ENCODE data around the gene EPB41. TPM values are rescaled to one million over a fixed set of nuclear protein-coding genes. Genes with fewer than 3 reads are reported as not detected.

Gene EPB41
- total and polyA plus RNA-seq, 4 donors = 10.7 to 189 (median 38.1) TPM

- Histone ChIP-seq H3K9ac (ENCODE audit: low read depth in 1 of 2, low read length in 2 of 2) (no peak overlapping the region), H3K36me3 (ENCODE audit: control insufficient read depth in 4 of 4, insufficient read depth in 3 of 4, low read depth in 1 of 4, low read length in 3 of 4) (peaks cover 2 to 5% (median 3%) of the 10 kb centered on the region in 4 donors), H3K9me3 (ENCODE audit: control insufficient read depth in 4 of 4, low read length in 3 of 4) (no peaks in the 10 kb centered on the region), H3K27ac (ENCODE audit: low read depth in 1 of 2, low read length in 2 of 2) (no peak overlapping the region), H3K27me3 (ENCODE audit: control insufficient read depth in 4 of 4, insufficient read depth in 4 of 4, low read length in 3 of 4) (no peaks in the 10 kb centered on the region), H3K4me1 (ENCODE audit: control insufficient read depth in 4 of 4, insufficient read depth in 4 of 4, low read length in 3 of 4) (peaks cover 16 to 30% (median 23%) of the 10 kb centered on the region in 4 donors), H3K4me3 (ENCODE audit: low read depth in 1 of 3, low read length in 3 of 3) (peak overlapping the region in 1 of 3 donors; percentile 68)
- TF ChIP-seq RAD21 (IDR thresholded peaks at IDR 0.05) = peak in 1 of 2 donors; percentile 52
- no peak for TF ChIP-seq YY1 (IDR thresholded peaks at IDR 0.05)
- no peak for TF ChIP-seq GABPA (IDR thresholded peaks at IDR 0.05 in 1 of 2, conservative IDR thresholded peaks at IDR 0.05 in 1 of 2)
- TF ChIP-seq CTCF (IDR thresholded peaks at IDR 0.05; ENCODE audit: low read depth, low read length, missing input control) = peak; percentile 39
- peak; percentile 74 for DNase-seq (ENCODE audit: low spot score)
- 66% methylated on average over 42 of the region's 42 CpGs for WGBS
These were observed 206.6 kb downstream of the EPB41 start for GRCh38 chr1:29120947-29121485.

- Histone ChIP-seq H3K36me3 (ENCODE audit: control insufficient read depth in 4 of 4, insufficient read depth in 3 of 4, low read depth in 1 of 4, low read length in 3 of 4) (peaks cover 2 to 5% (median 3%) of the 10 kb centered on the region in 4 donors), H3K27me3 (ENCODE audit: control insufficient read depth in 4 of 4, insufficient read depth in 4 of 4, low read length in 3 of 4) (no peaks in the 10 kb centered on the region), H3K9ac (ENCODE audit: low read depth in 1 of 2, low read length in 2 of 2) (no peak overlapping the region), H3K9me3 (ENCODE audit: control insufficient read depth in 4 of 4, low read length in 3 of 4) (no peaks in the 10 kb centered on the region), H3K27ac (ENCODE audit: low read depth in 1 of 2, low read length in 2 of 2) (no peak overlapping the region), H3K4me3 (ENCODE audit: low read depth in 1 of 3, low read length in 3 of 3) (peak overlapping the region in 1 of 3 donors; percentile 68), H3K4me1 (ENCODE audit: control insufficient read depth in 4 of 4, insufficient read depth in 4 of 4, low read length in 3 of 4) (peaks cover 16 to 30% (median 23%) of the 10 kb centered on the region in 4 donors)
- 22% methylated on average over 59 of the region's 59 CpGs for WGBS
- no peak for TF ChIP-seq SP1 (IDR thresholded peaks at IDR 0.05)
- TF ChIP-seq FOXA2 (IDR thresholded peaks at IDR 0.05) = no peak
- TF ChIP-seq EGR1 (IDR thresholded peaks at IDR 0.05; ENCODE audit: low read depth in 2 of 2) = no peak
- TF ChIP-seq HNF4A (conservative IDR thresholded peaks at IDR 0.05) = no peak
- DNase-seq (ENCODE audit: low spot score) = no peak
These were observed 207.2 kb downstream of the EPB41 start for GRCh38 chr1:29121516-29121935.

GRCh38 chr1:29121936-29122681, 207.7 kb downstream of the EPB41 start:
- no peak for DNase-seq (ENCODE audit: low spot score)
- WGBS = 4% methylated on average over 81 of the region's 81 CpGs
- no peaks in the 10 kb centered on the region for H3K9me3 ChIP-seq (ENCODE audit: control insufficient read depth in 4 of 4, low read length in 3 of 4)
- peaks cover 14 to 28% (median 22%) of the 10 kb centered on the region in 4 donors for H3K4me1 ChIP-seq (ENCODE audit: control insufficient read depth in 4 of 4, insufficient read depth in 4 of 4, low read length in 3 of 4)
- no peak overlapping the region for H3K9ac ChIP-seq (ENCODE audit: low read depth in 1 of 2, low read length in 2 of 2)
- peak overlapping the region; percentile 45 to 66 for H3K27ac ChIP-seq (ENCODE audit: low read depth in 1 of 2, low read length in 2 of 2)
- TF ChIP-seq GABPA (IDR thresholded peaks at IDR 0.05 in 1 of 2, conservative IDR thresholded peaks at IDR 0.05 in 1 of 2) = no peak
- no peak for TF ChIP-seq HNF4G (IDR thresholded peaks at IDR 0.05)
- TF ChIP-seq NR2F2 (IDR thresholded peaks at IDR 0.05) = no peak
- no peak for TF ChIP-seq JUND (IDR thresholded peaks at IDR 0.05)
- no peak for TF ChIP-seq FOXA2 (IDR thresholded peaks at IDR 0.05)
- no peak for TF ChIP-seq YY1 (IDR thresholded peaks at IDR 0.05)
- TF ChIP-seq EGR1 (IDR thresholded peaks at IDR 0.05; ENCODE audit: low read depth in 2 of 2) = no peak
- TF ChIP-seq SP1 (IDR thresholded peaks at IDR 0.05) = no peak
- TF ChIP-seq TAF1 (conservative IDR thresholded peaks at IDR 0.05) = no peak
- TF ChIP-seq FOXA1 (IDR thresholded peaks at IDR 0.05) = no peak
- TF ChIP-seq RXRA (IDR thresholded peaks at IDR 0.05) = no peak
- no peak for TF ChIP-seq ATF3 (IDR thresholded peaks at IDR 0.05)
- TF ChIP-seq HNF4A (conservative IDR thresholded peaks at IDR 0.05) = no peak
- TF ChIP-seq ZBTB33 (IDR thresholded peaks at IDR 0.05) = no peak
- TF ChIP-seq MAX (IDR thresholded peaks at IDR 0.05) = no peak
- TF ChIP-seq RAD21 (IDR thresholded peaks at IDR 0.05) = no peak
- no peak for TF ChIP-seq REST (IDR thresholded peaks at IDR 0.05)
- peaks cover 1 to 5% (median 3%) of the 10 kb centered on the region in 4 donors for H3K36me3 ChIP-seq (ENCODE audit: control insufficient read depth in 4 of 4, insufficient read depth in 3 of 4, low read depth in 1 of 4, low read length in 3 of 4)
- H3K27me3 ChIP-seq (ENCODE audit: control insufficient read depth in 4 of 4, insufficient read depth in 4 of 4, low read length in 3 of 4) = no peaks in the 10 kb centered on the region
- peak overlapping the region in 2 of 3 donors; percentile 13 to 68 for H3K4me3 ChIP-seq (ENCODE audit: low read depth in 1 of 3, low read length in 3 of 3)

Data from liver (tissue), 9 donors.